WERI-Rb-1 (cell line): Measurements from ENCODE around the gene DPEP3.

Experiments
- DNase-seq: peaks from one replicate; pipeline ENCODE4 v3.0.0-alpha.2; 2020
- H3K27ac ChIP-seq: fragments of 250-450 bp; sonication (Bioruptor Pico); 2 replicates; pipeline ENCODE4 v1.5.1; 2020; ENCODE audit warnings: mild to moderate bottlenecking, moderate library complexity
- H3K27me3 ChIP-seq: fragments of 250-450 bp; sonication (Bioruptor Pico); 2 replicates; pipeline ENCODE4 v1.5.1; 2021; ENCODE audit warnings: mild to moderate bottlenecking, low read depth, moderate library complexity; ENCODE audit not compliant: insufficient read depth, severe bottlenecking
- H3K36me3 ChIP-seq: fragments of 250-450 bp; sonication (Bioruptor Pico); 2 replicates; pipeline ENCODE4 v1.5.1; 2020; ENCODE audit warnings: mild to moderate bottlenecking, moderate library complexity
- H3K4me3 ChIP-seq: 2 replicates; pipeline ENCODE4 v1.5.1; 2011; ENCODE audit warnings: low read depth, mild to moderate bottlenecking, control low read depth, low read length
- H3K9me3 ChIP-seq: fragments of 250-450 bp; sonication (Bioruptor Pico); 2 replicates; pipeline ENCODE4 v1.5.1; 2021; ENCODE audit warnings: mild to moderate bottlenecking, moderate library complexity; ENCODE audit not compliant: severe bottlenecking
- TF ChIP-seq, protein P1 (sequence below): IDR thresholded peaks from 2 replicates; pipeline ENCODE4 v1.5.1; 2011; ENCODE audit warnings: low read depth, mild to moderate bottlenecking, control low read depth, inconsistent platforms, low read length

The DPEP3 gene

DNA sequence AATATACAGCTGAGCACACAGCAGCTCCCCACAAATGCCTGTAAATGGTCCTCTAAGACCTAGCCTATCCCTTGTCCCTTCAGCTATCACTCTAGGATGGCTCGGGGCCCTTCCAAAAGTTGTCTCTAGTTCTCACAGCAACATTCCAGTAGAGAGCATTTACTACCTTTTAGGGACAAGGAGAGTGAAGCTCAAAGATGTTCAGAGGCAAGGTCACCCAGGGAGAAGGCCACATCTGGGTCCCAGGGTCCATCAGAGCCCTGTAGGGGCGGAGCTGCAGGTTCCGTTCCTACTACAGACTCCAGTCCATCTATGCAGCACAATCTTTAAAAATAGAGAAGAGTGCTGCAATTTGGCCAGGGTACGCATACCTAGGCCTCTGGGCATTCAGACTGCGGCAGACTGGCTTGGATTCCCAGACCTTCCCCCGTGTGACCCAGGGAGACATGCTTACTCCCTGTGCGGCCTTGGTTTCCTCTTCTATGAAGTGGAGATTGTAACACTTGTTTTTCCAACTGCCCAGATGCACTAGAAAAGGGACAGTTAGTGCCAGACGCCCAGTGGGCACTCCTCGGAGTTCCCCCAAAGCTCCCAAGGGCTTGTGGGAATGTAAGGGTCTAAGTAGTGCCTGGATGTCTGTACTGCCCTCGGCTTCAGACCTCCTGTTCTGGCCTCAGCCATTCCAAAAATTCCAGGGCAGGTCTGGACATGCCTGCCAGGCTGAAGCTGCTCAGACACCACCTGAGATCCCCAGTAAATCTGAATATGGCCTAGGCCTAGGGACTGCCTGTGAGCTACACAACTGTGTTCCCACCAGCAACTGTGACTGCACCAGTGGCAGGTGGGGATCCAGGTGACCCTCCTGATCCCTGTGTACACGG is 14.4 kb downstream of the DPEP3 start:
- TF ChIP-seq, protein P1, sequence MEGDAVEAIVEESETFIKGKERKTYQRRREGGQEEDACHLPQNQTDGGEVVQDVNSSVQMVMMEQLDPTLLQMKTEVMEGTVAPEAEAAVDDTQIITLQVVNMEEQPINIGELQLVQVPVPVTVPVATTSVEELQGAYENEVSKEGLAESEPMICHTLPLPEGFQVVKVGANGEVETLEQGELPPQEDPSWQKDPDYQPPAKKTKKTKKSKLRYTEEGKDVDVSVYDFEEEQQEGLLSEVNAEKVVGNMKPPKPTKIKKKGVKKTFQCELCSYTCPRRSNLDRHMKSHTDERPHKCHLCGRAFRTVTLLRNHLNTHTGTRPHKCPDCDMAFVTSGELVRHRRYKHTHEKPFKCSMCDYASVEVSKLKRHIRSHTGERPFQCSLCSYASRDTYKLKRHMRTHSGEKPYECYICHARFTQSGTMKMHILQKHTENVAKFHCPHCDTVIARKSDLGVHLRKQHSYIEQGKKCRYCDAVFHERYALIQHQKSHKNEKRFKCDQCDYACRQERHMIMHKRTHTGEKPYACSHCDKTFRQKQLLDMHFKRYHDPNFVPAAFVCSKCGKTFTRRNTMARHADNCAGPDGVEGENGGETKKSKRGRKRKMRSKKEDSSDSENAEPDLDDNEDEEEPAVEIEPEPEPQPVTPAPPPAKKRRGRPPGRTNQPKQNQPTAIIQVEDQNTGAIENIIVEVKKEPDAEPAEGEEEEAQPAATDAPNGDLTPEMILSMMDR, result no peak
- H3K27ac ChIP-seq, result peak overlapping the region; percentile 62
- DNase-seq, result peak; percentile 64
- peaks cover 4% of the 10 kb centered on the region for H3K36me3 ChIP-seq
- H3K4me3 ChIP-seq, result no peak overlapping the region
- H3K27me3 ChIP-seq, result no peaks in the 10 kb centered on the region
- H3K9me3 ChIP-seq, result no peaks in the 10 kb centered on the region

DNA sequence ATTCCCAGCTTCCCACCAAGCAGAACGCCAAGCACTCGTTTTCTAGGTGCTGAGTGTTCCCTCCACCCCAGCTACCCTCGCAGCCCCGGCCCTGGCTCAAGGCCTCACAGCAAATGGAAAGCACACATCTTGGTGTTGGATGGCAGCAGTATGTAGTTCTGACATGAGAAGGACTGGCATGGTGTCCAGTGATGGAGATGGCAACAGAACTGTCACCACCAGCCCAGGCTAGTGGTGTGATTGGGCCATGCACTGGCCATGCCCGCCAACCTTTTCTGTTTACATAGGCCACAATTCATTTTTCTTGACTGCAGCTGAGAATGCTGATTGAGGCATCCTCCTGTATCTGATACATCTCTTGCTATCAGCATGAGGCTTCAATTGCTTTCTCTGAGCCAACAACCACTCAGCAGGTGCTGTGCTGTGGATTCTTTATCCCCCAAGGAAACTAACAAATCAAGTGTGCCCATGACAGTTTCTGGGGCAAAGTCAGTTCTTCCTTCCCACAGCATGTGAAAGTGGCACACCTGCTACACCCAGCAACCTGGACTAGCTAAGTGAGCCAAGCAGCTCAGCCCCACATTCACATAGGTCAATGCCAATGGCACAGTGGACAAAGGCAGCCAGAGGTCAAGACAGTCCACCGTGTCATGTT is 15.7 kb downstream of the DPEP3 start:
- H3K27ac ChIP-seq, result no peak overlapping the region; the same call in 1 of the 2 replicates
- no peak for DNase-seq
- H3K27me3 ChIP-seq, result no peaks in the 10 kb centered on the region
- H3K36me3 ChIP-seq, result peaks cover 4% of the 10 kb centered on the region
- TF ChIP-seq, protein P1, result no peak
- no peak overlapping the region for H3K4me3 ChIP-seq
- no peaks in the 10 kb centered on the region for H3K9me3 ChIP-seq

DNA sequence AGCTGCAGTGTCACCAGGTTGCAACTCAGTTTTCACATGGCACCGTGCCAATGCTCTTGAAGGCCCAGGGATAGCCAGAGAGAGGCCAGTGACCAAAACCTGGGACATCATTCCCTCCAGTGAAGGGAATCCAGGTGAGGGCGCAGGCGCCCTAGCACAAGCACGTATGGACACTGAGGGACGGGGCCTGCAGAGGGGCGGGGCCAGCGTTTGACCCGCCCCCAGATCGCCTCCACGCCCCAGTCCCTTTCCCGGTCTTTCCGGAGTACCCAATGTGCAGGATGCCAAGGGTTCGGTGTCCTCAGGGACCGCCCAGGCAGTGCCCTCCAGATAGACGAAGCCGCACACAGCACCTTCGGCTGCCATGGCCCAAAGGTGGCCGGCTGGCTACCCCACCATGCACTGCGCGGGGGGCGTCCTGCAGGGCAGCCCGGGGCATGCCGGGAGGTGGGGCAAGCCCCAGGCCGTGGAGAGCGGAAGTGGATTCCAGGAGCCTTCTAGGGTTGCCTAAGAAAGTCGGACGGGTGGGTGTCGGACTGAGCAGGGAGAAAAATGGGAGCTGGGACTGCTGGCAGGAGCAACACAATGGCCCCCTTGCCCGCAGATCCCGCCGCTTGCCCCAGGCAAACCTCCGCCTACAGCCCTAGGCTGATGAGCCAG is 16.5 kb downstream of the DPEP3 start:
- Histone ChIP-seq H3K27ac (no peak overlapping the region), H3K9me3 (no peaks in the 10 kb centered on the region), H3K27me3 (no peaks in the 10 kb centered on the region), H3K4me3 (no peak overlapping the region), H3K36me3 (peaks cover 4% of the 10 kb centered on the region)
- DNase-seq, result no peak
- TF ChIP-seq, protein P1, result no peak

DNA sequence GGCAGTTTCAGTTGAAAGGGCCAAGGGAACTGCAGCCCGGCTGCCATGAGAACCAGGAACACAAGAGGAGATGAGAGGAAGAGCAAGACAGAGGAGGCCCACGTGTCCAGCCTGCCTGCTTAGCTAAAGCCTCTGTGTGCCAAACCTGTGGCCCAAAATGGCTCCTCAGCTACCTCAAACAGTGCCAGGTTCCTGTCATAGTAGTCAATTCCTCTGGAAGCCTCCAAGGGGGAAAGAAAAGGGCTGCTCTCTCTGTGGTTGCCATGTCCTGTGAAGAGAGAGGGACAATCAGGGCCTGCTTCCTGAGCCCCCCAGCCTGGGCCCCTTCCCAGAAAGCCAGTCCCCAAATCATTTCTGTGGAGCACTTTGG is 17.0 kb downstream of the DPEP3 start:
- H3K36me3 ChIP-seq, result peaks cover 4% of the 10 kb centered on the region
- TF ChIP-seq, protein P1, result no peak
- H3K4me3 ChIP-seq, result no peak overlapping the region
- no peaks in the 10 kb centered on the region for H3K9me3 ChIP-seq
- no peak for DNase-seq
- H3K27ac ChIP-seq, result no peak overlapping the region
- no peaks in the 10 kb centered on the region for H3K27me3 ChIP-seq

DNA sequence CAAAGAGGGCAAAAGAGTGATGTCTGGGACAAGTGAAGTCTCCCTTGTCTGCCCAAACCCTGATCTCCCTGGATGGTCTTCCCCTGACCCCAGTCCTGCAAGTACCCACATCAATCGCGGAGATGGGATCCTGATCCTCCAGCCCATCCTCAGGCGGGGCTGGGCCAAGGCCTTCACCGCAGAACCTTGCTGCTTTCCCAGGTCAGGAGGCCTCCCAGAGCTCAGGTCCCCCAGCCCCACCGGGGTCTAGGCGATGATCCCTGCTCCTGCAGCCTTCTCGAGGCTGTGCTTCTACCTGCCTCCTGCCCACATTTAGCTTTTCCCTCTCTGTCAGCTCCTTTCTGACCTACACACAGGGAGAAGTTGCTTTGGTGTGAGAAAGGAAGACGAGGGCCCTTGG is 18.2 kb downstream of the DPEP3 start:
- H3K27me3 ChIP-seq, result no peaks in the 10 kb centered on the region
- no peak overlapping the region for H3K27ac ChIP-seq
- H3K9me3 ChIP-seq, result no peaks in the 10 kb centered on the region
- no peak for DNase-seq
- no peak overlapping the region for H3K4me3 ChIP-seq
- TF ChIP-seq, protein P1, result no peak
- peaks cover 4% of the 10 kb centered on the region for H3K36me3 ChIP-seq
